Ishikawa (cell line): ENCODE data around the gene SLC13A5.

Experiments
- CEBPB ChIP-seq: IDR thresholded peaks from 2 replicates; pipeline ENCODE4 v1.6.1; 2012
- CREB1 ChIP-seq: IDR thresholded peaks from 2 replicates; pipeline ENCODE4 v1.6.1; 2012; ENCODE audit warnings: low read depth
- EGR1 ChIP-seq: IDR thresholded peaks from 2 replicates; pipeline ENCODE4 v1.6.1; 2012
- EP300 ChIP-seq: IDR thresholded peaks from 2 replicates; pipeline ENCODE4 v1.6.1; 2012; ENCODE audit warnings: borderline replicate concordance
- FOXM1 ChIP-seq: IDR thresholded peaks from 2 replicates; pipeline ENCODE4 v1.6.1; 2012; ENCODE audit warnings: low read depth, borderline replicate concordance
- NFIC ChIP-seq: IDR thresholded peaks from 2 replicates; pipeline ENCODE4 v1.6.1; 2012
- RAD21 ChIP-seq: IDR thresholded peaks from 2 replicates; pipeline ENCODE4 v1.6.1; 2012; ENCODE audit warnings: low read depth
- TAF1 ChIP-seq: IDR thresholded peaks from 2 replicates; pipeline ENCODE4 v1.6.1; 2012; ENCODE audit warnings: low read depth, mild to moderate bottlenecking
- TCF12 ChIP-seq: IDR thresholded peaks from 2 replicates; pipeline ENCODE4 v1.6.1; 2012; ENCODE audit warnings: low read depth
- TEAD4 ChIP-seq: IDR thresholded peaks from 2 replicates; pipeline ENCODE4 v1.6.1; 2012
- USF1 ChIP-seq: IDR thresholded peaks from 2 replicates; pipeline ENCODE4 v1.6.1; 2012
- YY1 ChIP-seq: IDR thresholded peaks from 2 replicates; pipeline ENCODE4 v1.6.1; 2012; ENCODE audit warnings: low read depth
- ZBTB7A ChIP-seq: IDR thresholded peaks from 2 replicates; pipeline ENCODE4 v1.6.1; 2012; ENCODE audit warnings: low read depth
- TF ChIP-seq, protein P1 (sequence below): IDR thresholded peaks from 2 replicates; pipeline ENCODE4 v1.6.1; 2012; ENCODE audit warnings: low read depth, mild to moderate bottlenecking
- TF ChIP-seq, protein P2 (sequence below): IDR thresholded peaks from 2 replicates; pipeline ENCODE4 v1.6.1; 2012

Gene SLC13A5

DNA sequence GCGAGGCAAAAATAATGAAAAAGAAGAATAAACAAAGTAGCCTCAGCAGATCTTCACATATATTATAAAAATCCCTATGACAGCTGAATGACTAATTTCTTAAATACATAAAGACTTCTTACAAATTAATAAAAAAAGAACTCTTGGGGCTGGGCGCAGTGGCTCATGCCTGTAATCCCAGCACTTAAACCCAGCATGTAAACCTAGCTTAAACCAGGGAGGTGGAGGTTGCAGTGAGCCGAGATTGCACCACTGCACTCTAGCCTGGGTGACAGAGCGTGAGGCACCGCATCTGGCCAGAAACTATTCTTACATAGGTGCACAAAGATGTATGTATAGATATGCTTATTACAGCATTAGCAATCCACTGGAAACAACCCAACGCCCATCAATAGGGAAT is 33.9 kb downstream of the SLC13A5 start:
- TF ChIP-seq EGR1: no peak
- TF ChIP-seq, protein P1, sequence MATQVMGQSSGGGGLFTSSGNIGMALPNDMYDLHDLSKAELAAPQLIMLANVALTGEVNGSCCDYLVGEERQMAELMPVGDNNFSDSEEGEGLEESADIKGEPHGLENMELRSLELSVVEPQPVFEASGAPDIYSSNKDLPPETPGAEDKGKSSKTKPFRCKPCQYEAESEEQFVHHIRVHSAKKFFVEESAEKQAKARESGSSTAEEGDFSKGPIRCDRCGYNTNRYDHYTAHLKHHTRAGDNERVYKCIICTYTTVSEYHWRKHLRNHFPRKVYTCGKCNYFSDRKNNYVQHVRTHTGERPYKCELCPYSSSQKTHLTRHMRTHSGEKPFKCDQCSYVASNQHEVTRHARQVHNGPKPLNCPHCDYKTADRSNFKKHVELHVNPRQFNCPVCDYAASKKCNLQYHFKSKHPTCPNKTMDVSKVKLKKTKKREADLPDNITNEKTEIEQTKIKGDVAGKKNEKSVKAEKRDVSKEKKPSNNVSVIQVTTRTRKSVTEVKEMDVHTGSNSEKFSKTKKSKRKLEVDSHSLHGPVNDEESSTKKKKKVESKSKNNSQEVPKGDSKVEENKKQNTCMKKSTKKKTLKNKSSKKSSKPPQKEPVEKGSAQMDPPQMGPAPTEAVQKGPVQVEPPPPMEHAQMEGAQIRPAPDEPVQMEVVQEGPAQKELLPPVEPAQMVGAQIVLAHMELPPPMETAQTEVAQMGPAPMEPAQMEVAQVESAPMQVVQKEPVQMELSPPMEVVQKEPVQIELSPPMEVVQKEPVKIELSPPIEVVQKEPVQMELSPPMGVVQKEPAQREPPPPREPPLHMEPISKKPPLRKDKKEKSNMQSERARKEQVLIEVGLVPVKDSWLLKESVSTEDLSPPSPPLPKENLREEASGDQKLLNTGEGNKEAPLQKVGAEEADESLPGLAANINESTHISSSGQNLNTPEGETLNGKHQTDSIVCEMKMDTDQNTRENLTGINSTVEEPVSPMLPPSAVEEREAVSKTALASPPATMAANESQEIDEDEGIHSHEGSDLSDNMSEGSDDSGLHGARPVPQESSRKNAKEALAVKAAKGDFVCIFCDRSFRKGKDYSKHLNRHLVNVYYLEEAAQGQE: no peak

- no peak for TF ChIP-seq EGR1
Measured at GRCh38 chr17:6677946-6678345, 35.2 kb downstream of the SLC13A5 start.

- no peak for TF ChIP-seq RAD21
- TF ChIP-seq CREB1: no peak
- no peak for TF ChIP-seq YY1
- no peak for TF ChIP-seq TEAD4
- TF ChIP-seq EP300: no peak
- TF ChIP-seq USF1: no peak
- TF ChIP-seq CEBPB: no peak
- no peak for TF ChIP-seq TAF1
- TF ChIP-seq TCF12: no peak
- no peak for TF ChIP-seq FOXM1
- TF ChIP-seq, protein P2, sequence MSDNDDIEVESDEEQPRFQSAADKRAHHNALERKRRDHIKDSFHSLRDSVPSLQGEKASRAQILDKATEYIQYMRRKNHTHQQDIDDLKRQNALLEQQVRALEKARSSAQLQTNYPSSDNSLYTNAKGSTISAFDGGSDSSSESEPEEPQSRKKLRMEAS: no peak
- no peak for TF ChIP-seq EGR1
- TF ChIP-seq ZBTB7A: no peak
- no peak for TF ChIP-seq NFIC
- TF ChIP-seq, protein P1: no peak
Measured at GRCh38 chr17:6677158-6677831, 35.9 kb downstream of the SLC13A5 start.

- TF ChIP-seq ZBTB7A: no peak
- TF ChIP-seq, protein P2: no peak
- TF ChIP-seq USF1: no peak
Measured at GRCh38 chr17:6676802-6677157, 36.4 kb downstream of the SLC13A5 start.

GRCh38 chr17:6675201-6675825 is 37.9 kb downstream of the SLC13A5 start:
- no peak for TF ChIP-seq EP300
- no peak for TF ChIP-seq RAD21

- no peak for TF ChIP-seq YY1
- TF ChIP-seq EGR1: no peak
- TF ChIP-seq TEAD4: no peak
Measured at GRCh38 chr17:6674586-6674985, 38.6 kb downstream of the SLC13A5 start.

GRCh38 chr17:6671431-6671830 is 41.7 kb downstream of the SLC13A5 start:
- TF ChIP-seq EP300 (no peak), TEAD4 (no peak), USF1 (no peak), FOXM1 (no peak), NFIC (no peak), CREB1 (no peak), CEBPB (no peak), TAF1 (no peak), YY1 (no peak), TCF12 (no peak), RAD21 (no peak), ZBTB7A (no peak)
- TF ChIP-seq, protein P1: no peak
